Ramos (cell line): ENCODE results near the gene TOM1L1.
"Not testable (repeated sequence)": the region's sequence is repeated elsewhere in the genome, so short reads cannot be mapped to it uniquely, and the experiment has no call there.

ENCODE experiments used
- in situ Hi-C: fragments of 300-500 bp; cut with MboI; formaldehyde crosslinking; loops from one replicate; pipeline ENCODE4 v1.14.3; 2022; ENCODE audit warnings: low sequenced_read_pairs; ENCODE audit not compliant: unreplicated experiment

TOM1L1 gene

DNA sequence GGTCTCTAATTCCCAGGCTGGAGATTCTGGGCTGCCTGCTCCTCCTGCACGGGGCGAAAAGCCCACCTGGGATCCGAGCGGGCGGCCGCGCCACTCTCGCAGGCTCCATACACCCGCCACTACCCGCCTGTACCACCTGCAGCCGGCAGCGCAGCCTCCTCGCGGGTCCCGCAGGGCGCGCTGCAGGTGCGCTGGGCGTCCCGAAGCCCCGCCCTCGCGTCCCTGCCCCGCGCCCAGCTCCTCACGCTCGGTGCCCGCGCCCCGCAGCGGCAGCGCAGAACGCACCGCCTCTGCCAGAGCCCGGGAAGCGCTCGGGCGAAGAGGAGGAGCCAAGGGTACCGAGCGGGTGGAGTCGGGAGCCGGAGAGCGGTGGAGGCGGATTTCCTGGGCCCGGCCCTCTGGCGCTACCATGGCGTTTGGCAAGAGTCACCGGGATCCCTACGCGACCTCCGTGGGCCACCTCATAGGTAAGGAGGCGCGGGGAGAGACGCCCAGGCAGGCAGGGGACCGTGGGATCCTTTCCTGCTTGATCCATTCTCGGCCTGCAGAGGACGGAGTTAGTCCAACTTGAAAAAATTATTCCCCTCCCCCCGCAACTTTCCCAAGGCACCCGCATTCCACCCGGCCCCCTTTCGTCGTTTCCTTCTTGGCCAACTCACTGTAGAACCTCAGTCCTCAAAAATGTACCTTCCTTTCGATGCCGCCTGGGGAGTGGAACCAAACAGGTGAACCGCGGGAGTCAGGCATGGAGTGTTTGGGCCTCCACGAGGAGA is at the start of gene TOM1L1:
TSS of gene TOM1L1 (plus strand) at position 396 of the 773 bp plus-strand sequence. CDS start at position 410, 14 bp downstream.
- in situ Hi-C loops: no loop called here

GRCh38 chr17:54859187-54859586 is 41.5 kb upstream of the TOM1L1 start:
- in situ Hi-C loops: no loop called here

DNA sequence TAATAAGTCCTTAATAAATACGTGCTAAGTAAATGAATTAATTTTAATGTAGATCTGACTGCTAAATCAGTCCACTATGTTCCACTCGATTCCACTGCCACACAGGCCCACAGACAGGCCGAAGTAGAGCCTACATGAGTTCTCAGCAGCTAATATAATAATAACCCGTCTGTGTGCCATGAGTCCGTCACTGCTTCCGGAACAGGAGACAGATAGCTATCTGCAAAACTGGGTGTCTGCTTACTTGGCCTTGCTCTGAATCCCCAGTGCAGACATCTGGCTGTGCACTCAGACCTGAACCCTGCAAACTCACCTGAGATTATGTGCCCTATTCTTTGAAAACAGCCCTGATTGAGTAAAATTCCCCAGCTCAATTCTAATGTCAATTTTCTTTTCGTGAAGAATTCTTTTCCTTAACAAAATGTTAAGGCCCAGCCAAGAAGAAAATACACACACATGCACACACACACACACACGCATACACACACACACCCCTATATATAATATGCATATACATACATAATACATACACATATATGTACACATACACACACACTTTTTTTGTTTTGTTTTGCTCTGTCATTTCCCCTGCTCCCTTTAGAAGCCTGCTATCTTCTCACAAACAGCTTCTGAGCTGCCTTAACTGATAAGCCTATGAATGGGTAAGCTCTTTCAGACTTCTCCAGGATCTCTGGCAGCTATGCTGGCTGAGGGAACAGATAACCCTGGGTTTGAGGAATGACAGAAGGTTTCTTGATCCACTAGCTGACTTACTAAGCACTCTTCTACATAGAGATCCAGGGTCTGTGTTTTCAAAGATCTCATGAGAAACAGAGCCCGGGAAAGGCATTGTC is 39.8 kb upstream of the TOM1L1 start:
- in situ Hi-C loops: no loop called here

DNA sequence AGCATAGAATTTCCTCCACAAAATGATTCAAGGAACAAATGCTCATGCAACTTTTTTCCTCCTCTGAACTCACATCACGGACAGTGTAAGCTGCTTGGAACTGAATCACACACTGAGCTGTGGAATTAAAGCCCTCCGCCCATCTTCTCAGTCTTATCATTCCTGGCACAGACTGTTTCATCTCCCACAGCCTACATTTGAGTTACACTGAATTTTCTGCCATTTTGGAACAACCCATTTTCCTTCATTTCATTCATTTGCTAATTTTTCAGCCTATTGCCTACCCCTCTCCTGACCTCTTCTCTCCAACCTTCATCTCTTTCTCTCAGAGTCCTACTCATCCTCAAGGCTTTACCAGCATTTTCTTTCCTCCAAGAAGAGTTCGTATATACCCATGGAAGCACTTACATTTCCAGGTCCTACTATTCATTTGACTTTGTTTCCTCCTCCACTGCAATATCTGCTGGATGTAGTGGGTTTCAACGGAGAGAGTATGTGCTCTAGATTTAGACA is 39.1 kb upstream of the TOM1L1 start:
- in situ Hi-C loops: no loop called here

- in situ Hi-C loops: no loop called here
These were observed 37.5 kb upstream of the TOM1L1 start for GRCh38 chr17:54863176-54863575.

DNA sequence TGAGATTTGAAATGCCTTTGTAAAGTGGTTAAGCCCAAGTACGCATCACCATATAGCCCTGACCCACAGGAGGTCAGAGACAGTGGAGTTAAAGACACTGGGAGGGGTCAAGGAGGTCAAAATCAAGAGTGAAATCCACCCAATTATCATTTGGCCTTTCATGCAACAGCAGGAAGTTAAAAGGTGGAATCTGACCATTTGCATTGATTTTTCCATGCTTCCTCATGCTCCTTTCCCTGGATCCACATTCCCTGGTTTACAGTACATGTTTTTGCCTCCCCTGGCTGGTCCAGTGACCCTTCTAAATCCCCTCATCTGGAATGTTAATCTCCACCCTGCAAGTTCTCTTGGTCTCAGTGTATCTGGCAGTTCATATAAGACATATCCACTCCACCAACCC is 36.6 kb upstream of the TOM1L1 start:
- in situ Hi-C loops: no loop called here

DNA sequence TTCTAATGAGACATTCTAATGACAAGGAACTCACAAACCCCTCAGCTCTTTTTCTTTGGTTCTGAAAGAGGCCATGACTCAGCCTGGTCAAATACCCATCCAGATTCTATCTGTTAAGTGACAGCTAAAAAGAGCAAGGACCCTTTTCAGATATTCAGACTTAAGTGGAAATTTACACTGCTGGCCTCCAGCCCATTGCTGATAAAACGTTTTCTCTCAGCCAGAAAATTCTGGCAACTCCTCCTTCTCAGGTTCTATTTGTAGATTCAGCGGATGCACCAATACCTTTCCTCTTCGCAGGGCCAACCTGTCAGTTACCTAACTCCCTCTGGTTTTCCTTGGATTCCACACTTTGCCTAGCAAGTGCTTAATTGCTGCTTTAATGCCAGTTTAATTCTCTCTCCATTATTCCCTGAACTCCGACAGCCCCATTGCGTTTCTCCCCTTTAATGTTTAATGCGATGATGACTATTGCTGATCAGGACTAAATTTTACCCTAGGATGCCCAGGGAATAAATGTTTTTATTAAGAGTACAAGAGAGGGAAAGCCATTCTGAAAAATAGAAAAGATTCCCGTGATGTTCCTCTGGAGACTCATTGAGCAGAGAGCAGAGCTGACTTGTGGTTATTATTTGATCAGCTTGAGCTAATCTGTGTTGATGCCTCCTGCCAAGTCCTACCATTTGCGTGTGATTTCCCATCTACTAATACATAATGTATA is 35.9 kb upstream of the TOM1L1 start:
- in situ Hi-C loops: no loop called here

DNA sequence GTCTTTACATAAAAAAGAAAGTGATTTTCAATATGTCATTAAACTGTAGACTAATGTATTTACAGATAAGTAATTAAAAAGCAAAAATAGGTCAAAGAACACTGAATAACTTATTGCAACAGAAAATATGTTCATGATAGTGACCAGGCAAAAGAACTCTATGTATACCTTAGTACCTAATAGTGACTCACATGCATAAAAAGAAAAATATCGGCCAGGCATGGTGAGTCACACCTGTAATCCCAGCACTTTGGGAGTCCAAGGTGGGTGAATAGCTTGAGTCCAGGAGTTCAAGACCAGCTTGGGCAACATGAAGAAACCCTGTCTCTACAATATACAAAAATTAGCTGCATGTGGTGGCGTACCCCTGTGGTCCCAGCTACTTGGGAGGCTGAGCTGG is 33.0 kb upstream of the TOM1L1 start:
- in situ Hi-C loops: no loop called here

DNA sequence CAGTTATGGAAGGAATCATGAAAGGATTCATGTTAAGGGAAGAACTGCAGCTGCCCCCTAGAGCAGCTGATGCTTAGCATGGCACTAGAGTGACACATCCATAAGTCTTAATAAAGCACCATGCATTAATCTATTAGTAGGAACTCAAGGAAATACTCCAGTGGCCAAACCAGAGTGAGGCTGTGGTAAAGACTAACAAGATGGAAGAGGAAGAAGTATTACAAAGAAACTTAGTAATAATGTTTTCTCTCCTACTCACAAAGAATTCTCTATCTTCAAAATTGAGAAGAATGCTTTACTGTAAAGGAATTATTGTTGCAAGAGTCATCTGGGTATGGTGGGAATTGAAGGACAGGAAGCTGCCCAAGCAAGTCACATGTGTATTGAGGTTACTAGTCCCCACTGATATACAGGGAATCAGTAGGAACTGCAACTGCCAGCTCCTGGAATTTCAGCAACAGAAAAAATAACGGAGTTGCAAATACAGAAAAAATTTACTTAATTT is 29.9 kb upstream of the TOM1L1 start:
- in situ Hi-C loops: no loop called here

- in situ Hi-C loops: not testable (repeated sequence)
These were observed 24.7 kb upstream of the TOM1L1 start for GRCh38 chr17:54875906-54876305.

GRCh38 chr17:54876656-54877195 is 23.9 kb upstream of the TOM1L1 start:
- in situ Hi-C loops: no loop called here

- in situ Hi-C loops: no loop called here
These were observed 19.2 kb upstream of the TOM1L1 start for GRCh38 chr17:54881255-54881972.

- in situ Hi-C loops: no loop called here
These were observed 18.3 kb upstream of the TOM1L1 start for GRCh38 chr17:54882371-54882770.

GRCh38 chr17:54882950-54883349 is 17.7 kb upstream of the TOM1L1 start:
- in situ Hi-C loops: no loop called here

GRCh38 chr17:54883939-54884338 is 16.7 kb upstream of the TOM1L1 start:
- in situ Hi-C loops: no loop called here

DNA sequence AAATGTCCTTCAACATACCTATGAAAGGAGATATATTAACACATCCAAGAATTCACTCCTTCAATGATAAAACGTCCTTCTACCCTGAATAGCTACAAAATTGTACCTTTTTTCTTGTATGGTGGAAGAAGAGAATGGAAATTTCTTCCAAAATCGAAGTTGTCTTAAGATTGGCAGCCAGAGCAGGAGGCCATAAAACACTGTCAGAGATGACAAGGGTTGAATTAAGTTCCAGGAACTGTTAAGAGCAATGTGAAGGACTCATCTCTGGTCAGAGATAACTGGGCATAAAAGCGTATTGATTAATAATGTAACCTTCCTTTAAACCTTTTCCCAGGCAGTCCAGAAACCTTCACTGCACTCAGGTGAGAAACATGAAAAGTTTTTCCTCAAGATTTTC is 12.9 kb upstream of the TOM1L1 start:
- in situ Hi-C loops: no loop called here

DNA sequence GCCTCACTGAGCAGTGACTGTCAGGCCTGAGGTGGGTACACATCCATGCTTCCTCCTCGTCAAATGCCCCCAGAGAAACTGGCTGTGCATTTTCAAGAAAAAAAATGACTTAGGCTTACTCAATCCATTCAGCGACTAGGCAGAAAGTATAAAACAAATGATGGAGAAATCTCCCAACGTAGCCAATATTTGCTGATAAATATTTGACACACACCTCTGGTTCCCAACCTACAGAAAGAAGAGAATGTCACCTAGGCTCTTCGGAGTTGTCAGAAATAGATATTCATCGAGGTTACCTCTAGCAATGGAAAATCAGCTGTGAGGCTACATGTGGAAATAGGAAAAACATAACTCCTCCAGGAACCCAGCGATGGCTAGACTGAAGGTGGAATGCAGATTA is 12.4 kb upstream of the TOM1L1 start:
- in situ Hi-C loops: no loop called here

- in situ Hi-C loops: no loop called here
These were observed 11.7 kb upstream of the TOM1L1 start for GRCh38 chr17:54888981-54889380.

DNA sequence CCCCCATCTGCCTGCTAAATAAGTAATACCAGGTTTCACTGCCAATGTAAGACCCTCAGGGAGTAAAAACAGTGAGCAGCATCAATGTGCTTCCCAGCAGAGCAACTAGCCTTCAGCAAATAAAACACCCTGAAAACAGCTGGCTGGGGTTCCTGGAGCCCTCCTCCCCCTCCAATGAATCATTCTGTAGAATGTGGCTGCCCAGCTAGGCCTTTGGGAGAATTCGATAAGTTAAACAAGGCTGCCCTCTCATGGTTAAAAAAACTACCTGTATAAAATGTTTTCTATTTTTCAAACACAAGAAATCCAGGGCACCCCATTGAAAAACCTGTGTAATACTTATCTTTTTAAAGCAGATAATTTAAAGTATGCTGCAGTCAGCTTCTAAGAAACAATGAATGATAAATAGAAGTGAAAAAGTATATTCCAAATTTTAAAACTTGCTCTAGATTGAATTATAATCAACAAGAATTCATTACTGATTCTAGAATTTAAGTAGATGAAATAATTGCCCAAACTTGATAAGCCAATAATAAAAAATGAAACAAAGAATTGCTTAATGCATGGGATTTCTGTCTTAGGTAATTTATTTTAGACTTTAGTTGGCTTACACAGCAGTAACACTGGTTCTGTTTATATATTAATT is 9.4 kb upstream of the TOM1L1 start:
- in situ Hi-C loops: no loop called here
